SH-SY5Y (cell line): ENCODE results near the gene ALDH18A1.

Source experiments
- GATA2 ChIP-seq: IDR thresholded peaks from 2 replicates; pipeline ENCODE4 v1.6.1; 2011; ENCODE audit warnings: mild to moderate bottlenecking, low read depth, low read length
- GATA3 ChIP-seq: IDR thresholded peaks from 2 replicates; pipeline ENCODE4 v1.6.1; 2011; ENCODE audit warnings: low read depth, mild to moderate bottlenecking, low read length, moderate library complexity

The ALDH18A1 gene

GRCh38 chr10:95661818-95662217 is 5.3 kb upstream of the ALDH18A1 start:
- no peak for TF ChIP-seq GATA2
- no peak for TF ChIP-seq GATA3

- TF ChIP-seq GATA3 (no peak), GATA2 (no peak)
These were observed 3.8 kb upstream of the ALDH18A1 start for GRCh38 chr10:95660283-95660682.

GRCh38 chr10:95657250-95657649 is 739 bp upstream of the ALDH18A1 start:
- TF ChIP-seq GATA2 (no peak), GATA3 (no peak)

GRCh38 chr10:95655571-95656290 is 780 bp downstream of the ALDH18A1 start:
- TF ChIP-seq GATA2 (no peak), GATA3 (no peak)

- TF ChIP-seq GATA3 = no peak
These were observed 2.6 kb downstream of the ALDH18A1 start for GRCh38 chr10:95653895-95654294.

- TF ChIP-seq GATA3 (no peak), GATA2 (no peak)
These were observed 5.0 kb downstream of the ALDH18A1 start for GRCh38 chr10:95651346-95652060.

GRCh38 chr10:95650232-95650631 is 6.3 kb downstream of the ALDH18A1 start:
- TF ChIP-seq GATA3 (no peak), GATA2 (no peak)

- no peak for TF ChIP-seq GATA3
- TF ChIP-seq GATA2 = no peak
These were observed 8.4 kb downstream of the ALDH18A1 start for GRCh38 chr10:95648138-95648537.

- TF ChIP-seq GATA3 = no peak
These were observed 10.4 kb downstream of the ALDH18A1 start for GRCh38 chr10:95646160-95646559.

- TF ChIP-seq GATA3 = no peak
- TF ChIP-seq GATA2 = no peak
These were observed 11.6 kb downstream of the ALDH18A1 start for GRCh38 chr10:95644901-95645300.

GRCh38 chr10:95640891-95641315 is 15.6 kb downstream of the ALDH18A1 start:
- TF ChIP-seq GATA3 = no peak
- no peak for TF ChIP-seq GATA2

GRCh38 chr10:95637911-95638310 is 18.6 kb downstream of the ALDH18A1 start:
- TF ChIP-seq GATA2 (no peak), GATA3 (no peak)

- no peak for TF ChIP-seq GATA2
- no peak for TF ChIP-seq GATA3
These were observed 19.4 kb downstream of the ALDH18A1 start for GRCh38 chr10:95637140-95637539.

- TF ChIP-seq GATA2 = no peak
- no peak for TF ChIP-seq GATA3
These were observed 21.2 kb downstream of the ALDH18A1 start for GRCh38 chr10:95635319-95635733.

GRCh38 chr10:95628786-95629185 is 27.7 kb downstream of the ALDH18A1 start:
- no peak for TF ChIP-seq GATA3
- TF ChIP-seq GATA2 = no peak

GRCh38 chr10:95626500-95626899 is 30.0 kb downstream of the ALDH18A1 start:
- TF ChIP-seq GATA2 = no peak
- TF ChIP-seq GATA3 = no peak
